ENCODE measurements around the gene CX3CL1. TPM values are rescaled to one million over a fixed set of nuclear protein-coding genes. Genes with fewer than 3 reads are reported as not detected.

The CX3CL1 gene
- total and polyA plus RNA-seq, 9 of the 15 experiments (the other 6 are each of a cell fraction or from before 2014, with no cell fraction given) = 0.09 TPM; not detected in 8

DNA sequence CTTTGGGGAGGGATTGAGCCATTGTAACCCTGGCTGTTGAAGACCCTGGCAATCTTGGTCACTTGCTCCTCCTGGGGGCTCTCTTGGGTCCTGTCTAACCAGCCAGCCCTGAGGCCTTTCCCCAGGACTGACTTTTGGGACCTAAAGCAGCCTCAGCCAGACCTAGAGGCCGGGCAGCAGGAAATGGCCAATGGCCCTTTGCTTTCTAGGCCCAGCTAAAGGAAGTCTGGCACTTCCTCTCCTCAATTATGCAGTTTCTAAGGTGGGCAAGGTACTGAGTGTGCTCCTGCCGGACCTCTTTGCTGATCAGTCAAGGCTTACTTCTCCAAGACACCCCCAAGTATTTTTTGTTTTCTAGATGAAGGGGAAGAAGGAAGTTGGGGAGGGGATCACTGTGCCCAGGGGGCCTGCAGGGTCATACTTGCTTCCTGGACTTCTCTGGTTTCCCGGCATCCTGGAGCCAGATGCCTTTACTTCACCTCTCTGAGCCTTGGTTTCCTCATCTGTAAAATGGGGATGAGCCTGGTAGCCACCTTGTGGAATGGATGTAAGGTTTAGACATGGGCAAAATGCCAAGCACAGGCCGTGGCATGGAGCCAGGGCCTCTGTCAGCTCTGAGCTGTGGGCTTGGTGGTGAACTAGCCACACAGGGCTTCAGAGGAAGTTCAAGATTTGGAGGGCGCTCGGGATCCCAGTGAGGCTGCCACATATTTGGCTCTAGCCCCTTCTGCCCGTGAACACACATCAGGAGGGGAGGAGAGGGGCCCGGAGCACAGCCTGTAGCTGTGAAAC lies 8.6 kb downstream of the CX3CL1 start:
- peaks cover 0 to 10% of the 10 kb centered on the region in 2 experiments; a peak in 2 of 5 replicates for H3K4me1 ChIP-seq (replicated peaks in 1 of 2; ENCODE audit: control insufficient read depth in 2 of 2, insufficient read depth in 2 of 2, low read length in 2 of 2)
- CTCF ChIA-PET (ENCODE audit: low intra/inter-chr PET ratio) = no interaction called here
- no peak overlapping the region for H3K4me2 ChIP-seq (ENCODE audit: insufficient read depth, low read length)

More for the DNA sequence above, 8.6 kb downstream of the CX3CL1 start:
- no peaks in the 10 kb centered on the region for H3K79me2 ChIP-seq (ENCODE audit: control insufficient read depth, insufficient read depth, low read length)
- H3K9me3 ChIP-seq (replicated peaks; ENCODE audit: control insufficient read depth, insufficient read depth, low read depth, low read length) = no peaks in the 10 kb centered on the region
- no peaks in the 10 kb centered on the region for H3K9me1 ChIP-seq (ENCODE audit: control insufficient read depth, insufficient read depth, low read length)
- no peak overlapping the region for H3K9ac ChIP-seq (ENCODE audit: insufficient read depth in 1 of 2, low read depth in 2 of 2, low read length in 2 of 2)
- no TSS peak for BruUV-seq (replicated peaks)
- peaks cover 20 to 61% of the 10 kb centered on the region in 2 experiments; a peak in 4 of 5 replicates for H3K27me3 ChIP-seq (ENCODE audit: control insufficient read depth in 2 of 2, insufficient read depth in 2 of 2, low read length in 2 of 2)
- DNase-seq (ENCODE audit: extremely low read depth in 1 of 4, low spot score in 3 of 4) (no peak), FAIRE-seq (no peak), ATAC-seq (no peak)
- H3K36me3 ChIP-seq (ENCODE audit: control insufficient read depth, insufficient read depth, low read length) = no peaks in the 10 kb centered on the region
- TF ChIP-seq SRF (CRISPR knock-in tag; IDR thresholded peaks at IDR 0.05) (no peak), SMAD4 (CRISPR knock-in tag; conservative IDR thresholded peaks at IDR 0.05) (no peak), NFIC (IDR thresholded peaks at IDR 0.05) (peak; percentile 77), RBM25 (IDR thresholded peaks at IDR 0.05; ENCODE audit: low read depth, low read length, severe bottlenecking) (peak; percentile 62), BCOR (IDR thresholded peaks at IDR 0.05) (0 out of 2 replicates have a peak, but pooled peaks have one; percentile 27), L3MBTL2 (IDR thresholded peaks at IDR 0.05) (no peak)
- POLR2A ChIA-PET = interaction anchor here (0.6 to 0.9 kb wide), 4 partner anchors 9 to 856 kb away, joined by 3 to 4 read pairs (median 3); no protein-coding TSS in a partner anchor
- in situ Hi-C loops (cut with MboI) (no loop called here), intact Hi-C loops (cut with micrococcal nuclease) (no loop called here)
- no peak overlapping the region for H3K4me3 ChIP-seq
- 0 out of 2 replicates have a peak, but pooled peaks cover 3% of the 10 kb centered on the region for H4K20me1 ChIP-seq (replicated peaks; ENCODE audit: control insufficient read depth, insufficient read depth, low read length)
- no peak overlapping the region for H2AFZ ChIP-seq (ENCODE audit: low read depth, low read length)
- no peak overlapping the region for H3K27ac ChIP-seq (ENCODE audit: extremely low read depth, low read depth, low read length)
- 5% methylated on average over 8 of the region's 8 CpGs for WGBS (ENCODE audit: insufficient coverage, low coverage, missing lambda C conversion rate)

Measured in K562 (cell line).